HG03558 (cell line): ENCODE results near the gene EVPL.

ENCODE experiments used
- ATAC-seq: cut with Tn5 transposase; IDR thresholded peaks from one replicate; pipeline ENCODE4 v1.9.1; 2021; ENCODE audit warnings: moderate number of reproducible peaks; ENCODE audit not compliant: unreplicated experiment; ENCODE audit errors: extremely low read depth

Gene EVPL

GRCh38 chr17:76019833-76020467 is 7.2 kb downstream of the EVPL start:
- no peak for ATAC-seq

DNA sequence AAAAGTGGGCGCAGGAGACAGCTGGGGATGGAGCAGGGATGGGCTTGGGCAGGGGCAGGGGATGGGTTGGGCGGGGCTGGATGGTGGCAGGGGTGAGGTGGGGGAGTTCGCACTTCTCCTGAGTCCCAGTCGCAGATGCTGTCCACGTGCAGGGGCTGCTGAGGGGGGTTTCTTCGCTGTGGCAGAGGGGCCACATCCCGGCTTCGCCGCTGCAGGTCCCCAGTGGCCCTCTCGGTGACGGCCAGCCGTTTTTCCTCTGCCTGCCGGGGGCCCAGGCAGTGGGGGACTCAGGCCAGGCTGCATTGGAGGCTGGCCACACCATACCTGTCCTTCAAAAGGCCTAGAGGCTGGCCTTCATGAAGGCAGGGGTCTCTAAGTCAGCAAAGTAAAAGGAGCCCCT is 8.3 kb downstream of the EVPL start:
- no peak for ATAC-seq

DNA sequence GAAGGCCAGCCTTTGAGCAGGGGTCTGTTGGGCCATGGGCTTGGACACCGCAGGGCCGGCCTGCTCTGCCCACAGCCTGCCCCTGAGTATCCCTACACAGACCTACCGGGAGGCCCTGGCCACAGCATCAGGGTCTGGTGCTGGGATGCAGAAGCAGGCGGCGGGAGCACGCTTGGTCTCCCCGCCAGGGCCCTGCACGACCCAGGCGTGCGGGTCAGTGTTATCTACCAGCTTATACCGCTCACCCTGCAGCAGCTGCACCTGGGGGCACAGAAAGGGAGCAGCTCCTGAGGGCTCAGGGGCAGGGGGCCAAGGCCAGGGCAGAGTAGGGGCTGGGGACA is 8.8 kb downstream of the EVPL start:
- no peak for ATAC-seq

GRCh38 chr17:76017481-76018339 is 9.4 kb downstream of the EVPL start:
- no peak for ATAC-seq

- ATAC-seq = no peak
Observed at GRCh38 chr17:76014925-76015261, 12.2 kb downstream of the EVPL start.

DNA sequence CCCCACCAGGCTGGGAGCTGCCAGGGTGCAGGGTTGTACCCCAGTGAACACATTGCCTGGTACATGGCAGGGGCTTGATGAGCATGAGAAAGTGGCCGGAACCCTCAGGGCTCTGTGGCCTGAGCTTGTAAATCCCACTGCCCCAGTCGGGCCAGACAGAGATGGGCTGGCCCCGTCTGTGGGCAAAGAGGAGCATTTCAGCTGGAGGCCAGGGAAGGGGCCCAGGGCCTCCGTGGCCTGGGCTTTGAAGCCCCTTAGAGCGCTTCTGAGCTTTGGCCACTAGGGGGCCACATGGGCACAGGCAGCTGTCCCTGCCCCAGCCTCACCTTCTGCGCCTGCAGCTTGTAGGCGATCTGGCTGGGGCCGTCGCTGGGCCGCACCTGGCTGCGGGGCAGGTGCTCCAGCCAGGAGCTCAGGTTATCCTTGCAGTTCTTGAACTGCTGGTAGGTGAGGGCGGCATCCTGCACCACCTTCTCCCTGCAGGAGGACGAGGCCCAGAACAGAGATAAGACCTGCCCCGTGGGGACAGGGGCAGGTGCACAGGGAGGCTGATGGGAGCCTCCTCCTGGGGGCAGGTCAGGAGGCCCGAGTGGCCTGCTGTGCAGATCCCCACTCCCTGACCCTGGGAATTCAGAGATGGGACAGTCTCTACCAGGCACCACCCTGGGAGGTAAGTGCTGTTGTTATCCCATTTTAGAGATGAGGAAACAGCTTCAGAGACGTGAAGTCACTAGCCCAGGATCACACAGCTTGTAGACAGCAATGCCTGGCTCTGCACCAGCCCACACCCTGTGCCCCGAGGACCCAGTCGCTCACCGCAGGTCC is 12.8 kb downstream of the EVPL start:
- ATAC-seq = no peak

- ATAC-seq = no peak
Observed at GRCh38 chr17:76013377-76013932, 13.7 kb downstream of the EVPL start.

DNA sequence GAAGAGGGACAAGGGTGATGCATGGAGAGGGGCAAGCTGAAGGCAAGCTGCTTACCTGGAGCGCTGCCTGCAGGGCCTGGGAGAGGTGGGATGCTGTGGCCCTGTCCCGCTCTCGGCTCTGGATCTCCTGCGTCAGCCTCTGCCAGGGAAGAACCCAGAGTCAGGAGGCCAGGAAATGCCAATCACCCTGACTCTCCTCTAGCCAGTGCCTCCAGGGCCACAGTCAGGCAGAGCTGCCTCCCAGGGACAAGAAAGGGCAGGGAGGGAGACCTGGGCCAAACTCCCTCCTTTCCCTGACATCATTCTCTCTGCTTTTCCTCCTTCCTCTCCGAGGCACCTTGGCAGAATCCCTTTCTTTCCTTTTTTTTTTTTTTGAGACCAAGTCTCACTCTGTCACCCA is 15.2 kb downstream of the EVPL start:
- ATAC-seq = no peak

- no peak for ATAC-seq
Observed at GRCh38 chr17:76009969-76010661, 17.0 kb downstream of the EVPL start.

GRCh38 chr17:76009447-76009846 is 17.7 kb downstream of the EVPL start:
- ATAC-seq = no peak

DNA sequence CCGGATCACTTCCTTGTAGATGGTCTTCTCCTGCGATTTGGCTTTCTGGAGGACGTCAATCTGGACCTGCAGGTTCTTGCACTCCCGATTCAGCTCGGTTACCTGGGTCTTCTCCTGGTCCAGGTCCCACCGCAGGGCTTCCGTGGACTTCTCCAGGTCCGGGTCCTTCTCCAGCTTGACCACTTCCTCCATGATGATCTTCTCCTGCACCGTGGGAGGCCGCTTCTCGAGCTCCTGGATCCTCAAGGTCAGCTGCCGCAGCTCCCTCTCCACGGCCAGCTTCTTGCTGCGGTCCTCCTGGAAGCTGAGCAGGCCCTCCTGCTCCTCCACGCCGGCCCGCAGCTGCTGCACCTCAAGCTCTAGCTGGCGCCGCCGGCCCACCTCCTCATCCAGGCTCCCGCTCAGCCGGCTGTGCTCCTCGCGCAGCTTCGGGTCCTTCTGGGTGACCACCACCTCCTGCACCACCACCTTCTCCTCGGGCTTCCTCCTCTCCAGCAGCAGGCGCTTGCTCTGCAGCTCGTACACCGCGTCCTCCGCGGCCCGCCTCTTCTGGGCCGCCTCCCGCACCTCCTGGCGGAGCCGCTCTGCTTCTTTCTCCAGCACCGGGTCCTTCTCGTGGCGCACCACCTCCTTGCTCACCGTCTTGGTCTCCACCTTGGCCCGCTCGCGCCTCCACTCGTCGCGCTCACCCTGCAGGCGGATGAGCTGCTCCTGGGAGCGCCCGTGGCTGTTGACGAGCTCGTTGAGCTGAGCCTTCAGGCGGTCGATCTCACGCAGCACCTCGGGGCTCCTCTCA is 18.3 kb downstream of the EVPL start:
- ATAC-seq = no peak

DNA sequence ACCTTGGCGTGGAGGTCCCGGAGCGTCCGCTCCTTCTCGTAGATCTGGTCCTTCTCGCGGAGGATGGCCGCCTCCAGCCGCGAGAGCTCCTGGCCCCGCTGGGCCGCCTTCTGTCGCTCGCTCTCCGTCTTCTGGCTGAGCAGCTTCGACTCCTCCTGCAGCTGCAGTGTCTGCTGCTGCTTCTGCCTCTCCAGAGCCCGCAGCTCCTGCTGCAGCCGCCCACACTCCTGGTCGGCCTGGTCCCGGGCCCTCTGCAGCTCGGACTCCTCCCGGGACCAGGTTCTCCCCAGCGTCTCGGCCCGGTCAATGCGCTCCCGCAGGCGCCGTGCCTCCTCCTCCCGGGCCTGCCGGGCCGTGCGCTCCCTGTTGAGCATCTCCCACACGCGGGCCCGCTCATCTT is 18.9 kb downstream of the EVPL start:
- ATAC-seq = no peak

DNA sequence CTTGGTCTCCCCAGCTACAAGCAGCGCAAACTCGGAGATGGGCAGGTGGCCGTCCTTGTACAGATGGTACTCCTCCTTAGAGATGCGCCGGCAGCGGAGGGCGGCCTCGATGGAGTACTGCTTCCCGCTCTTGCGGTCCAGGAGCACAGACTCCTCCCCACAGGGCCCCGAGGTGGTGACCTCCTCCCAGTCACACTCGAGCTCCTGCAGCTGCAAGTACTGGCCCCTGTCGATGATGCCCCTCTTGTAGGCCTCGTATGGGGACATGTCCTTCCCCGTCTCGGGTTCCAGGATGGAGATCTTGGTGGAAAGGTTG is 19.3 kb downstream of the EVPL start:
- ATAC-seq = no peak

DNA sequence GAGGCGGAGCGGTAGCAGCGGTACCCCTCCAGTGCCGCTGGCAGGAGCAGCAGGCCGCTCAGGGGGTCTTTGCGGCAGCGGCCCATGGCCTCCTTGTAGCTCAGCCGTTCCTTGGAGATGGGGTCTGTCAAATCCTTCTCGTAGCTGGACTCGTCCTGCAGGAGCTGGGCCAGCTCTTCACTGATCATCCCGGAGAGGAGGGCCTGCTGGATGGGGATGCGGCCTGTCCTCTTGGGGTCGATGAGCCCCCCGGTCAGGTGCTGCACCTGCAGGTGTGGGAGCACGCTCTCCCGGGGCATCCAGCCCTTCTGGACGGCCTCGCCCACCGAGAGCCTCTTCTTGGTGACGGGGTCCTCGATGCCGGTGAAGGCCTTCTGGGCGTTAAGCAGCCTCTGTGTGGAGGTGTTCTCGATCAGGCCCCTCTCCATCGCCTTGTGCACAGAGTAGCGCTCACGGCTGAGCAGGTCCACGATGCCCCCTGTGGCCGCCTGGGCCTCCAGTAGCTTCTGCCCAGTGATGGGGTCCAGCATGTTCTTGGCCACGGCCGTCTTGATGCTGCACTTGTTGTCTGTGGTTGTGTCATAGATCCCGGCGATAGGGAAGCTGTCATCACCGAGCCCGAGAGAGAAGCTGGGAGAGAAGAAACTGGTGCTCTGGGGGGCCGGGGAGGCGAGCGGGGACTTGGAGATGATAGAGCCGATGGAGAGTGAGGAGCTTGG is 19.8 kb downstream of the EVPL start:
- no peak for ATAC-seq

- no peak for ATAC-seq
Observed at GRCh38 chr17:76005263-76006149, 21.6 kb downstream of the EVPL start.

DNA sequence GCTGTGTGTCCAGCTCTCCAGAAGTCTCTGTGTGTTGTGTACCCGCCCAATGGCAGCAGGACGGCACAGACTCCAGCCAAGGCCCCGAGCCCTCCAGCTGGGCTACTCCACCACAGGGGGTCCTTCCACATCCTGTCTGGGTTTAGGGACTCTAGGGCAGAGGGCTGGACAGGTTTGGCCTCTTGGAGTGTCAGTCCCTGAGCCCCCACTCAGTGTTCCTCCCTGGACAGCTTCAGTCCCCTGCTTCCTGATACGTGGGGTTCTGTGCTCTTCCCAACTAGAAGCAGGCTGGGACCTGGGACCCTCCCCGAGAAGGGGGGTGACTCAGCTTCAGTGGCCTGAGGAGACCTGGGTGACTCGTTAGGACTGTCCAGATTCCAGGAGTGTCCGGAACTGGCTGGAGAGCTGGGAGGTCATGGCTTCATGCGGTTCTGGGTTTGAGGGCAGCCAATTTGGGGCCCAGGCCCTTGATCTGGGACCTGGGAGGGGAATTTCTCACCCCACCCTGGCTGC is 22.3 kb downstream of the EVPL start:
- ATAC-seq = no peak

- no peak for ATAC-seq
Observed at GRCh38 chr17:76003915-76004314, 23.2 kb downstream of the EVPL start.

DNA sequence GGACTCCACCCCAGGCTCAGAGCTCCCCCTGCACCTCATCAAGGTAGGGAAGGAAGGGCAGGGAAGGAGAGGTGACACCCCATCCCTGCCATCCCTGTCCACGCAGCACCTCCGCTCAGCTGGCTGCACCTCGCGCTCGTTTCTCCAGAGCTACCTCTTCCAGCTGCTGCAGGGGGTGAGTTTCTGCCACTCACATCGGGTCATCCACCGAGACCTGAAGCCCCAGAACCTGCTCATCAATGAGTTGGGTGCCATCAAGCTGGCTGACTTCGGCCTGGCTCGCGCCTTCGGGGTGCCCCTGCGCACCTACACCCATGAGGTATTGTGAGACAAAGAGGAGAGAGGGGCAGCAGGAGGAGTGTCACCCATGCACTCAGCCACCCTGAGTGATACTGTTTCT is 25.0 kb downstream of the EVPL start:
- no peak for ATAC-seq
